Mucosa of descending colon (tissue), 3 donors: ENCODE data around the gene SLC31A2. TPM values are rescaled to one million over a fixed set of nuclear protein-coding genes. Genes with fewer than 3 reads are reported as not detected.
A peak's percentile ranks its signal among the peaks of the same experiment; 100 is the strongest.

Source experiments
- ATAC-seq: fragments of 200-7000 bp; cut with Tn5 transposase; one replicate; pipeline ENCODE4 v1.9.1; 2020; ENCODE audit warnings: mild to moderate bottlenecking, moderate library complexity
- DNase-seq, 3 donors: peaks; one replicate each; pipeline ENCODE4 v3.0.0-alpha.2; 2020
- H3K36me3 ChIP-seq: fragments of 200-600 bp; one replicate; pipeline ENCODE4 v1.8.0; 2021; ENCODE audit warnings: low read depth, mild to moderate bottlenecking
- H3K4me1 ChIP-seq: fragments of 200-600 bp; one replicate; pipeline ENCODE4 v1.8.0; 2021; ENCODE audit warnings: low read depth, mild to moderate bottlenecking
- H3K4me3 ChIP-seq: fragments of 200-600 bp; one replicate; pipeline ENCODE4 v1.8.0; 2021; ENCODE audit warnings: mild to moderate bottlenecking
- H3K9me3 ChIP-seq: fragments of 200-600 bp; one replicate; pipeline ENCODE4 v1.8.0; 2021; ENCODE audit warnings: mild to moderate bottlenecking
- intact Hi-C, 2 donors: fragments of 100-400 bp; cut with DNase I in 1 of 2; cut with micrococcal nuclease in 1 of 2; formaldehyde crosslinking; loops; one replicate each; pipeline versions ENCODE4 v1.11.0 to v1.11.1; 2022; cut with DNase I, micrococcal nuclease
- total RNA-seq, 3 donors: library from RNA; stranded (reverse); fragmentation: NEBNext Ultra II Directional in 2 of 3; extraction: Animal tissue kit (Norgen Biotek cat#: 25700) in 2 of 3; gene quantifications; one replicate each; pipeline versions ENCODE4 v1.2.1 to v1.2.4, GENCODE V29; 2021 to 2023
- TF ChIP-seq, protein P1 (sequence below): fragments of 200-600 bp; IDR thresholded peaks from one replicate; pipeline ENCODE4 v1.8.0; 2022; ENCODE audit warnings: antibody characterized with exemption, mild to moderate bottlenecking
- donor health status: DM: no; HTN: no; CAD: no; lungs with moderate emphysema.
- donor health status: DM: no; HTN: no; CAD: no.
- donor health status: DM: no; HTN: yes; CAD: no.

Gene SLC31A2
- total RNA-seq, 3 donors from 2014 or later, result 17.1 to 23.7 (median 17.8) TPM

- Histone ChIP-seq H3K4me1 (no peaks in the 10 kb centered on the region), H3K9me3 (no peaks in the 10 kb centered on the region), H3K36me3 (peaks cover 6% of the 10 kb centered on the region), H3K4me3 (no peak overlapping the region)
- TF ChIP-seq, protein P1, sequence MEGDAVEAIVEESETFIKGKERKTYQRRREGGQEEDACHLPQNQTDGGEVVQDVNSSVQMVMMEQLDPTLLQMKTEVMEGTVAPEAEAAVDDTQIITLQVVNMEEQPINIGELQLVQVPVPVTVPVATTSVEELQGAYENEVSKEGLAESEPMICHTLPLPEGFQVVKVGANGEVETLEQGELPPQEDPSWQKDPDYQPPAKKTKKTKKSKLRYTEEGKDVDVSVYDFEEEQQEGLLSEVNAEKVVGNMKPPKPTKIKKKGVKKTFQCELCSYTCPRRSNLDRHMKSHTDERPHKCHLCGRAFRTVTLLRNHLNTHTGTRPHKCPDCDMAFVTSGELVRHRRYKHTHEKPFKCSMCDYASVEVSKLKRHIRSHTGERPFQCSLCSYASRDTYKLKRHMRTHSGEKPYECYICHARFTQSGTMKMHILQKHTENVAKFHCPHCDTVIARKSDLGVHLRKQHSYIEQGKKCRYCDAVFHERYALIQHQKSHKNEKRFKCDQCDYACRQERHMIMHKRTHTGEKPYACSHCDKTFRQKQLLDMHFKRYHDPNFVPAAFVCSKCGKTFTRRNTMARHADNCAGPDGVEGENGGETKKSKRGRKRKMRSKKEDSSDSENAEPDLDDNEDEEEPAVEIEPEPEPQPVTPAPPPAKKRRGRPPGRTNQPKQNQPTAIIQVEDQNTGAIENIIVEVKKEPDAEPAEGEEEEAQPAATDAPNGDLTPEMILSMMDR, result no peak
- DNase-seq, result no peak
- intact Hi-C loops, result no loop called here
- ATAC-seq, result no peak
Measured at GRCh38 chr9:113205432-113205831, 54.6 kb downstream of the SLC31A2 start.

- ATAC-seq (no peak), DNase-seq (no peak)
- intact Hi-C loops, result no loop called here
- Histone ChIP-seq H3K9me3 (no peaks in the 10 kb centered on the region), H3K4me3 (no peak overlapping the region), H3K36me3 (peaks cover 6% of the 10 kb centered on the region), H3K4me1 (no peaks in the 10 kb centered on the region)
- TF ChIP-seq, protein P1, result no peak
Measured at GRCh38 chr9:113205861-113206260, 55.1 kb downstream of the SLC31A2 start.

- Histone ChIP-seq H3K36me3 (peaks cover 6% of the 10 kb centered on the region), H3K9me3 (no peaks in the 10 kb centered on the region), H3K4me3 (no peak overlapping the region), H3K4me1 (no peaks in the 10 kb centered on the region)
- ATAC-seq (no peak), DNase-seq (peak in 1 of 3 donors; percentile 19)
- intact Hi-C loops, result no loop called here
- TF ChIP-seq, protein P1, result no peak
Measured at GRCh38 chr9:113210815-113211214, 60.0 kb downstream of the SLC31A2 start.

Other genes with a start within 250 kb of the SLC31A2 start
- gene ZNF883, start 138.8 kb upstream of the SLC31A2 start, total RNA-seq, result 1 to 10 TPM in 1 of 3 donors, under 1 TPM in 2; 0.38 to 1.1 (median 0.55) TPM
- 1 to 10 TPM in 1 of 3 donors, under 1 TPM in 2; 0.43 to 2.7 (median 0.51) TPM for gene ZFP37, start 94.3 kb upstream of the SLC31A2 start, total RNA-seq
- 10 to 100 TPM; 26.6 to 30.9 (median 26.8) TPM for gene FKBP15, start 70.3 kb downstream of the SLC31A2 start, total RNA-seq
- 10 to 100 TPM; 26.5 to 63.7 (median 34.7) TPM for gene SLC31A1, start 70.5 kb downstream of the SLC31A2 start, total RNA-seq
- gene CDC26, start 124.6 kb downstream of the SLC31A2 start, total RNA-seq, result 10 to 100 TPM; 19.3 to 45.8 (median 25.9) TPM
- 10 to 100 TPM; 13.2 to 18.4 (median 15.8) TPM for gene PRPF4, start 124.7 kb downstream of the SLC31A2 start, total RNA-seq
- 1 to 10 TPM in 2 of 3 donors, under 1 TPM in 1; 0.35 to 1.4 (median 1.1) TPM for gene RNF183, start 152.4 kb downstream of the SLC31A2 start, total RNA-seq
- 1 to 10 TPM; 2.6 to 4.6 (median 3.3) TPM for gene WDR31, start 189.3 kb downstream of the SLC31A2 start, total RNA-seq
- 10 to 100 TPM in 2 of 3 donors, 1 to 10 TPM in 1; 7.4 to 45.0 (median 26.7) TPM for gene BSPRY, start 198.5 kb downstream of the SLC31A2 start, total RNA-seq
- 100 to 1,000 TPM in 2 of 3 donors, 10 to 100 TPM in 1; 75.7 to 148 (median 115) TPM for gene HDHD3, start 226.0 kb downstream of the SLC31A2 start, total RNA-seq